Heart right ventricle (tissue), 16 donors: Measurements from ENCODE around the gene RAG1. TPM values are rescaled to one million over a fixed set of nuclear protein-coding genes. Genes with fewer than 3 reads are reported as not detected.

Experiments
- ATAC-seq, 8 donors: fragments of 200-7000 bp; cut with Tn5 transposase; one replicate each; pipeline ENCODE4 v1.9.1; 2020; ENCODE audit warnings: mild to moderate bottlenecking in 8 of 8, moderate library complexity in 8 of 8, moderate number of reproducible peaks in 1 of 8
- DNase-seq, 2 donors: peaks; one replicate each; pipeline ENCODE4 v3.0.0-alpha.2; 2020
- H3K27ac ChIP-seq, 10 donors: fragments of 200-600 bp; sonication (generic) in 2 of 10; one replicate each; pipeline versions ENCODE4 v1.5.0 to v1.8.0; 2020 to 2022; ENCODE audit warnings: mild to moderate bottlenecking in 3 of 10
- H3K27me3 ChIP-seq, 7 donors: fragments of 200-600 bp; one replicate each; pipeline ENCODE4 v1.8.0; 2021 to 2022; ENCODE audit warnings: mild to moderate bottlenecking in 2 of 7
- H3K36me3 ChIP-seq, 9 donors: fragments of 200-600 bp; sonication (generic) in 1 of 9; one replicate each; pipeline versions ENCODE4 v1.5.0 to v1.8.0; 2020 to 2022; ENCODE audit warnings: mild to moderate bottlenecking in 2 of 9
- H3K4me1 ChIP-seq, 9 donors: fragments of 200-600 bp; sonication (generic) in 1 of 9; one replicate each; pipeline versions ENCODE4 v1.5.0 to v1.8.0; 2020 to 2022; ENCODE audit warnings: mild to moderate bottlenecking in 4 of 9
- H3K4me3 ChIP-seq, 10 donors: fragments of 200-600 bp; sonication (generic) in 2 of 10; one replicate each; pipeline versions ENCODE4 v1.5.0 to v1.8.0; 2020 to 2022; ENCODE audit warnings: mild to moderate bottlenecking in 7 of 10, moderate library complexity in 2 of 10
- H3K9me3 ChIP-seq, 11 donors: fragments of 200-600 bp in 10 of 11; sonication (generic) in 2 of 11; one replicate each; pipeline versions ENCODE4 v1.5.0 to v1.8.0; 2013 to 2022; ENCODE audit warnings: mild to moderate bottlenecking in 2 of 11, control low read depth in 1 of 11, moderate library complexity in 1 of 11
- CTCF ChIP-seq, 9 donors: fragments of 200-600 bp; sonication (generic) in 2 of 9; IDR thresholded peaks; one replicate each; pipeline versions ENCODE4 v1.5.0 to v1.8.0; 2021 to 2022; ENCODE audit warnings: antibody characterized with exemption in 9 of 9, mild to moderate bottlenecking in 5 of 9, moderate library complexity in 1 of 9
- WGBS, 2 donors: extraction: QIAGEN DNeasy Blood & Tissue Kit; methylation state at CpG; one replicate each; pipeline ENCODE4 v1.1.7; 2013; ENCODE audit warnings: inconsistent platforms in 1 of 2; 5-methylcytosine and 5-hydroxymethylcytosine counted together
- intact Hi-C, 10 donors: fragments of 100-400 bp; cut with DNase I; formaldehyde crosslinking; loops; one replicate each; pipeline versions ENCODE4 v1.11.1 to v1.14.2; 2022
- polyA plus RNA-seq, 2 donors: library from polyadenylated mRNA; stranded (reverse); fragments of 200-250 nt; gene quantifications; one replicate each; pipeline ENCODE4 v1.2.3, GENCODE V29; 2013
- total RNA-seq, 10 donors: library from RNA; stranded (reverse); fragmentation: NEBNext Ultra II Directional in 3 of 10; extraction: Animal tissue kit (Norgen Biotek cat#: 25700) in 3 of 10; gene quantifications; one replicate each; pipeline versions ENCODE4 v1.2.1 to v1.2.4, GENCODE V29; 2021 to 2023
- donor health status: Arrhythmogenic right ventricular cardiomyopathy.
- donor health status: ischemic (EF 13 %, LVEDD 7.1; RV severe dilation, severe dysfunction).
- donor health status: healthy with polysubstance abuse.
- donor health status: DM: no; HTN: yes; CAD: no.
- donor health status: DM: no; HTN: no; CAD: no.
- donor health status: ischemic (EF 25% LVEDD 6.9; RV normal size, moderate dysfunction).
- donor health status: ischemic (EF 25% LVEDD 5.7; RV mildly dilated, moderate dysfunction).
- donor health status: healthy.
- donor health status: DM: yes; HTN: yes; CAD: no.
- donor health status: Ischemic cardiomyopathy.
- donor health status: ischemic (EF 35%, LVEDD 5.7; RV mildly dilated, moderate dysfunction).
- donor health status: nonischemic (EF 11% LVEDD 7.7; RV severe dilation, severe dysfunction).
- donor health status: DM: yes; HTN: yes; CAD: no.
- donor health status: PGD.
- donor health status: ischemic (EF 29% LVEDD 5.4; RV normal size, mild dysfunction).
- donor health status: nonischemic (EF 23%, LVEDD 6.1; RV moderate dilation, normal function).

RAG1 gene
- total and polyA plus RNA-seq, 12 donors, result 0.26 to 2.1 (median 1.2) TPM

- no peak for DNase-seq
- TF ChIP-seq CTCF (IDR thresholded peaks at IDR 0.05), result no peak
- Histone ChIP-seq H3K36me3 (peaks cover 0 to 17% (median 0%) of the 10 kb centered on the region in 9 donors), H3K4me3 (no peak overlapping the region), H3K4me1 (no peaks in the 10 kb centered on the region), H3K27me3 (no peaks in the 10 kb centered on the region), H3K9me3 (no peaks in the 10 kb centered on the region), H3K27ac (no peak overlapping the region)
- no peak for ATAC-seq
- intact Hi-C loops, result no loop called here
- WGBS, 2 donors, result 42 to 50% methylated on average over 2 of the region's 2 CpGs
Measured at GRCh38 chr11:36609383-36609782, 41.6 kb downstream of the RAG1 start.

GRCh38 chr11:36615826-36616225 lies 48.0 kb downstream of the RAG1 start:
- DNase-seq (no peak), ATAC-seq (no peak)
- Histone ChIP-seq H3K36me3 (peaks cover 0 to 11% (median 0%) of the 10 kb centered on the region in 9 donors), H3K27ac (no peak overlapping the region), H3K4me3 (no peak overlapping the region), H3K27me3 (no peaks in the 10 kb centered on the region), H3K9me3 (no peaks in the 10 kb centered on the region), H3K4me1 (peaks cover 0 to 29% (median 16%) of the 10 kb centered on the region in 9 donors)
- 79 to 89% methylated on average over 3 of the region's 3 CpGs for WGBS, 2 donors
- TF ChIP-seq CTCF (IDR thresholded peaks at IDR 0.05), result no peak
- intact Hi-C loops, result no loop called here

GRCh38 chr11:36617543-36618362 lies 49.9 kb downstream of the RAG1 start:
- Histone ChIP-seq H3K36me3 (no peaks in the 10 kb centered on the region), H3K27ac (no peak overlapping the region), H3K9me3 (no peaks in the 10 kb centered on the region), H3K27me3 (no peaks in the 10 kb centered on the region), H3K4me3 (no peak overlapping the region), H3K4me1 (peaks cover 0 to 29% (median 16%) of the 10 kb centered on the region in 9 donors)
- ATAC-seq, result no peak
- no peak for TF ChIP-seq CTCF (IDR thresholded peaks at IDR 0.05)
- intact Hi-C loops, result no loop called here
- 87 to 88% methylated on average over 6 of the region's 6 CpGs for WGBS, 2 donors
- DNase-seq, result no peak

- WGBS, 2 donors, result 71 to 75% methylated on average over 3 of the region's 3 CpGs
- no peak for ATAC-seq
- Histone ChIP-seq H3K27ac (peak overlapping the region in 4 of 10 donors; percentile 34 to 61 (median 54)), H3K36me3 (no peaks in the 10 kb centered on the region), H3K4me3 (peak overlapping the region in 3 of 10 donors; percentile 13 to 38 (median 31)), H3K9me3 (no peaks in the 10 kb centered on the region), H3K27me3 (no peaks in the 10 kb centered on the region), H3K4me1 (peaks cover 0 to 29% (median 16%) of the 10 kb centered on the region in 9 donors)
- intact Hi-C loops, result no loop called here
- DNase-seq, result no peak
- TF ChIP-seq CTCF (IDR thresholded peaks at IDR 0.05), result no peak
Measured at GRCh38 chr11:36618363-36619047, 50.7 kb downstream of the RAG1 start.
